ENCODE data around the gene ZNF439. TPM values are rescaled to one million over a fixed set of nuclear protein-coding genes. Genes with fewer than 3 reads are reported as not detected.
"Not testable (repeated sequence)": the region's sequence is repeated elsewhere in the genome, so short reads cannot be mapped to it uniquely, and the experiment has no call there.

ZNF439 gene
- total RNA-seq, 2 donors from 2014 or later: 9.6 to 10.9 TPM

DNA sequence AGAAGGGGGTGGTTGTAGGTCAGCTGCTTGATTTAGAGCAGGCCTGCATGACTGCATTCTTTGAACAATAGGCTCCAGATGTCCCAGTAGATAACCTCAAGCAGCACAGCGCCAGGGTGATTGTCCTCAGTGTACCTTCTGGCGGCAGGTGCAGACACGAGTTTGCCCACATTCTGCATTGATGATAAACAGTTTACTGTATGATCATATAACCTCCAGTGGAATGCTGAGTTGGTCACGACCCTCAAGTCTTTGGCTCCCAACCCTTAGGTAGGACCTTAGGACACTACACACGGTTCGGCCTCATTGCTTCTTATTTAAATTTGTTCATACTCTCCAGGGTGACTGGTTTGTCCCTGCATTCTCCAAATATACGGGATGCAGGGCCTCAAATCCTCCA, 12.2 kb downstream of the ZNF439 start:
- intact Hi-C loops (cut with DNase I, micrococcal nuclease): no loop called here
- ATAC-seq (no peak), DNase-seq (no peak)

DNA sequence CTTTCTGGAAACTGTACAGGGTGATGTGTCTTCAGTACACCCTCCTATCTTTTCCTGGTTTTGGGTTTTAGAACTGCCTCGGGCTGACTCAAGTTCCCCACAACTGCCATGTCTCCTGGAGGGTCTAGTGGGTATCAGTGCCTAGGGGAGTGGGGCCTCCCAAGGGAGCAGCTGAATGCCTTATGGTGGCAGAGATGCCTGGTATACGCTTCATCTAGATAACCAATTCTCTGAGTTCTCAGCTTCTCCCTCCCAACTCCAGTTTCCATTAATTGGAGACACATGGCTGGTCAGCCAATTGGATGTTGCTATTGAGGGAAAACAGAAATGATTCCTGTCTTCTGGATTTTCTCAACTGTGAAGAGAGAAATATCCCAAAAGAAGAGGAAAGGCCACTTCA, 12.8 kb downstream of the ZNF439 start:
- intact Hi-C loops (cut with DNase I, micrococcal nuclease): no loop called here

DNA sequence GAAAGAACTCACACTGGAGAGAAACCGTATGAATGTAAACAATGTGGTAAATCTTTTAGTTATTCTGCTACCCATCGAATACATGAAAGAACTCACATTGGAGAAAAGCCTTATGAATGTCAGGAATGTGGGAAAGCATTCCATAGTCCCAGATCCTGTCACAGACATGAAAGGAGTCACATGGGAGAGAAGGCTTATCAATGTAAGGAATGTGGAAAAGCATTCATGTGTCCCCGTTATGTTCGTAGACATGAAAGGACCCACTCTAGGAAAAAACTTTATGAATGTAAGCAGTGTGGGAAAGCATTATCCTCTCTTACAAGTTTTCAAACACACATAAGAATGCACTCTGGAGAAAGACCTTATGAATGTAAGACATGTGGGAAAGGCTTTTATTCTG, 19.2 kb downstream of the ZNF439 start:
- intact Hi-C loops (cut with DNase I, micrococcal nuclease); ATAC-seq; DNase-seq: not testable (repeated sequence)

More for the DNA sequence above, 12.8 kb downstream of the ZNF439 start:
- no peak for ATAC-seq
- DNase-seq: no peak

DNA sequence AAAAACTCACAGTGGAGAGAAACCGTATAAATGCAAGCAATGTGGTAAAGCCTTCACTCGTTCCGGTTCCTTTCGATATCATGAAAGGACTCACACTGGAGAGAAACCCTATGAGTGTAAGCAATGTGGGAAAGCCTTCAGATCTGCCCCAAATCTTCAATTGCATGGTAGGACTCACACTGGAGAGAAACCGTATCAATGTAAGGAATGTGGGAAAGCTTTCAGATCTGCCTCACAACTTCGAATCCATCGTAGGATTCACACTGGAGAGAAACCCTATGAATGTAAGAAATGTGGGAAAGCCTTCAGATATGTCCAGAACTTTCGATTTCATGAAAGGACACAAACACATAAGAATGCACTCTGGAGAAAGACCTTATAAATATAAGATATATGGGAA, 19.7 kb downstream of the ZNF439 start:
- no peak for DNase-seq
- no peak for ATAC-seq
- intact Hi-C loops (cut with DNase I, micrococcal nuclease): no loop called here

DNA sequence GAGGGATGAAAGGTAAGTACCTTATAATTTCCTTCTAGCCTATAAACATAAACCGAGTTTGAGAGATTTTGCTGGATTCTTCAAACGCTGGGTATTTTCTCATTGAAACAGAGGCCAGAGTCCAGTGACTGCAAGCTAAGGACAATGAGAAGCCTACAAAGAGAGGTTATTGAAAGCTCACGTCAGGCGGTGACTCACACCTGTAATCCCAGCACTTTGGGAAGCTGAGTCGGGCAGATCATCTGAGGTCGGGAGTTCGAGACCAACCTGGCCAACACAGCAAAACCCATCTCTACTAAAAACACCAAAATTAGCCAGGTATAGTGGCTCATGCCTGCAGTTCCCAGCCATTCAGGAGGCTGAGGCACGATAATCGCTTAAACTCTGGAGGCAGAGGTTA, 24.1 kb downstream of the ZNF439 start:
- intact Hi-C loops (cut with DNase I, micrococcal nuclease): no loop called here
- DNase-seq (no peak), ATAC-seq (no peak)

DNA sequence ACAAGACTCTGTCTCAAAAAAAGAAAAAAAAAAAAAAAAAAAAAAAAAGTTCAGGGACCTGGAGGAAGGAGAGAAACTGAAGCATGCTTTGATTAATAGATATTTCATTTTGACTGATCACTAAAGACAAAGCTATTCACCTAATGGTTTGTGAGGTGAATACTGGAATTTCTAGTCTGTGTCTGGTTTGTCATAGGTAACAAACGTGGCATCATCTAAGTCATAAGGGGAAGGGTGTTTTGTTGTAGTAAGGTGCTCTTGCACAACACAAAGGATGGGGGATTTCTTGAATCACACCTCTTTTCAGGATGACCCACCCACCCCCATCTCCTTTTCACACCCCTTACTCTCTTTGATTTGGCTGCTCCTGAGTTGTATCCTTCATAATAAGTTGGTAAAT, 25.2 kb downstream of the ZNF439 start:
- intact Hi-C loops (cut with DNase I, micrococcal nuclease): no loop called here

DNA sequence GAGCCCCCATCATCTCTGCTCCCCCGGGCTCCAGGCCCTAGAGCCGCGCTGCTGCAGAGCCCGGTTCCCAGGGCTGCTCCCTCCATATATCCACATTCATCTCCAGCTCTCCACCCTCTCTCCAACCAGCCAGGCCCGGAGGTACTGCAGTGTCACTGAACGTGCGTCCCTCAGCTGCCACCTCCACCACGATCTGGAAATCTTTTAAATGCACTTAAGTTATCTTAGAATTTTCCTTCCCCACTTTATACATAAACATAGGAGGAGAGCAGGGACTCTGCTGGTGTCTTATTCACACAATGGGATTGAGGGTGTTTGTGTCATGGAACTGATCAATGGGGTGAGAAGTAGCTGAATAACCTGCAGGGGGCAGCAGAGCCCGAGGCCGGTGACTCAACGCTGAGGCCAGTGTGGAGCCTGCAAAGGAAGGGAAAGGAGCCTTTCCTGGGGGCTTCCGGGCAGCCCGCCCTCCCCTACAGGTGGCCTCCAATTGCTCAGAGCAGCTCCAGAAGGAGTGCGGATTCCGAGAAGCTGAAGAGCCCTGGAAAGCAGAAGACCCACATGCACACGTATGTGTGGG, 31.3 kb downstream of the ZNF439 start:
- DNase-seq (peak in 1 of 2 donors; percentile 24), ATAC-seq (peak; percentile 49)
- intact Hi-C loops (cut with DNase I, micrococcal nuclease): loop anchor here in 1 of 2 donors (5.0 kb wide), 1 partner anchor 263 kb away; the partner anchor contains the start of gene ZNF20

More for the DNA sequence above, 25.2 kb downstream of the ZNF439 start:
- no peak for ATAC-seq
- DNase-seq: no peak

DNA sequence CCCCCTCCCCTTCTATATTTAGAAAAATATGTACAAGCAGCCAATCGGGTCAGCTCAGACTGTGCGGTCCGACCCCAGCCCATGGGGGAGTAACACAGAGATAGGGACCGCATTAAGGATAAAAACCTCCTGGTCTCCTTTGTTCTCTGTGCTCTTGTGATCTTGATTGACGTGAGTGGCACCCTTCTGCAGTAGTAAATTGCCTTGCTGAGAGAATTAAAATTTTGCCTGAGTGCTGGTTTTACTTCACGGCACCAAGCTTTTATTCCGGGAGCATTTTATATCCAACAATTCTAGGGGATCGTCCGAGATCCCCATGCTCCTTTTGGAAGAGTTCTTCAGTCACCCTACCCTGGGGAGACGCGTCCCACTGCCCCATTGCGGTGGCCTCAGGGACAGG, 32.1 kb downstream of the ZNF439 start:
- ATAC-seq: no peak
- DNase-seq: no peak
- intact Hi-C loops (cut with DNase I, micrococcal nuclease): loop anchor here in 1 of 2 donors (5.0 kb wide), 1 partner anchor 262 kb away; the partner anchor contains the start of gene ZNF20

DNA sequence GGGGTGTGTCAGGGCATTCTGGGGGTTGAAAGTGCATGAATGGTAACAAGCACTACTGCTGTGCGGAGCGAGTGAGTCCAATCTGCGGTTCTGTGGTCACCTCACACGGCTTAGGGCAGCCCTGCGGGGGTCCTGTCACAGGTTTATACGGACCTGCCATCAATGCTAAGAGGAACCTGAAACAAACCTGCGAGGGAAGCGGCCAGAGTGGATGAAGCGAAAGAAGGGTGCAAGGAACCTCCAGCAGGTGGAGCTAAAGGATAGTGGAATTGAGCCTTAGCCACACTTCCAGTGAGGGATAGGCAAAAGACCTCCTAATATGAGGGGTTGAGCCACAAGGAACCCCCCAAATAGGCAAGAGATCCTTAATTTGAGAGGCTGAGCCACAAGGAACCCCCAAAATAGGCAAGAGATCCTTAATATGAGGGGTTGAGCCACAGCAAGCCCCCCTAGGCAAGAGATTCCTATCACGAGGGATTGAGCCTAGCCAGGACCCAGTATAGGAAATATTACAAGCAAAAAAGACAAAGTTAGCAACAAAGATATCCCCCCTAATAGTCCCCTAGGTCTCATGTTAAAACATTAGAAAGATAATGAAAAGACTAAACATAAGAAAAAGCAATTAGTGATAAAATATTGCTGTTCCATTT, 32.8 kb downstream of the ZNF439 start:
- ATAC-seq (peak; percentile 89), DNase-seq (peak; percentile 37 to 69)
- intact Hi-C loops (cut with DNase I, micrococcal nuclease): loop anchor here in 1 of 2 donors (5.0 kb wide), 1 partner anchor 261 kb away; the partner anchor contains the start of gene ZNF20

DNA sequence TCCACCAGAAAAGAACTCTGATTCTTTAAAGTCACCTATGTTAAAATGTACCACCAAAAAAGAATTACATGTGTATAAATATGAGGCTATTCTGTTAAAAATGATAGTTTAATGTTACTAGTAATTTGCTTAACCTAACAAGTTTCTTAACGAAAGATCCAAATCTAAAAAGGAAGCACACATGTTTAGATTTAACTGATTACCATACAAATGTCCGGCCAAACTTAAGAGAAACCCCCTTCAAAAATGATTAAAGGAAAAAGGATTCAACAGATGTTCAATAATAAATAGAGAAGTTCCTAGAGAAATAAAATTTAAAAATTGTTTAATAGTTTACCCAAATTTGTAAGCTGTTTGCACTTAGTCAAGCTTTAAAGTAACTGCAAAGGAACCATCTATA, 34.1 kb downstream of the ZNF439 start:
- intact Hi-C loops (cut with DNase I, micrococcal nuclease): loop anchor here in 1 of 2 donors (5.0 kb wide), 1 partner anchor 260 kb away; the partner anchor contains the start of gene ZNF20

DNA sequence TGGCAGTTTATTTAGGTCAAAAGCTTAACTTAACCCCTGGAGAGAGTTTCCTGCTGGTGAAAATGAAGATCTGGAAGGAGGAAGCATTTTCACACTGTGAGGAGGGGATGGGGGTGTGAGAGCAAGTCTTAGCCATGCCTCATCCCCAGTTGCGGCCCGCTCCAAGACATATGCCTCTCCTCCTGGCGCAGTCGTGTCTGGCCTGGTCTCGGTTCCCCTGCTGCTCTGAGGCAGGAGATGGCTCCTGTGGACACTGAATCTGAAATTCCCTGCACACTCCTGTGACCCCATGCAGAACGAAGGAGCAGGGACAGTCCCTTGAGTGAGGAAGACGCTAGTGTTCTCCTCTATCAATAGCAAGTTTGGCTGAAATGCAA, 38.7 kb downstream of the ZNF439 start:
- intact Hi-C loops (cut with DNase I, micrococcal nuclease): no loop called here
- DNase-seq (no peak), ATAC-seq (no peak)

More for the DNA sequence above, 34.1 kb downstream of the ZNF439 start:
- ATAC-seq (no peak), DNase-seq (no peak)

DNA sequence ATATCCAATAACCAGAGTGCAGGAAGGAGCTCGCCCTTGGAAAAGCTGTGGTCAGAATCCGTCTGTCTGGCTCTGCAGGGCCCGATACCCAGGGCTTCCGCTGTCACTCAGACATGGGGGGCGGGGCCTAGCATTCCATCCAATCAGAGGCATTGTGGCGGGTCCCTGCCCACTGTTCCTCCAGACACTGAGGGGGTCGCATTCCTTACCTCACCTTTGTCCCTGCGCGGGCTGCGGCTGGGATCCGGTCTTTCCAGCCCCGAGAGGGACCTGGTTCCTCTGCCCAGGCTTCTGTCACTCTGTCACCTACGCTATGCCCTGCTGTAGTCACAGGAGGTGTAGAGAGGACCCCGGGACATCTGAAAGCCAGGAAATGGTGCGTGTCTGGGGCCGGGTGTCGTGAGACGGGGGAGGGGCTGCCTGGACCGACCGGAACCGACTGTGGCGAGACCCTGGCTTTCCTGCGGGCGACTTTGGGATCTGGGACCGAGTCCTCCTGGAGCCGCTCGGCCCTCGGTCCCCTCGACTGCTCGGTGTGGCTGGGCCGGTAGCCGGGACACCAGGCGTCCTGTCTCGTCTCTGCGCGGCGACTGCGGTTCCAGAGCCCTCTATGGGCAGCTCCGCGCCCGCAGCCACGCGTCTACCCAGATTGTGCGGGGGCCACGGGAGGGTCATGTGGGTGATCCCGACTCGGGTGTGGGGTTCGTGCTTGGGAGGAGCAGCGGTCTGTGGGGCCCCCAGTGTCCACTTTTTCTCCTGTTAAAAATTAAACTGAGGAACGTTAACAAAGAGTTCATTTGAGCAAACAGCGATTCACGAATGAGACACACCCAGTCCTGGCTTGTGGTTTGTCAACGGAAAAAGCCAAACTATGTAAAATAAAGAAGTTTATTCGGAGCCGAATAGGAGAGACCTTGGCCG, 39.3 kb downstream of the ZNF439 start, which contains the start of gene ZNF69:
ZNF69 (plus strand) TSS at position 172 of the 921 bp plus-strand sequence; CDS start at position 314, 142 bp downstream.
- peak; percentile 92 for ATAC-seq
- intact Hi-C loops (cut with DNase I, micrococcal nuclease): no loop called here
- peak; percentile 94 to 96 for DNase-seq

DNA sequence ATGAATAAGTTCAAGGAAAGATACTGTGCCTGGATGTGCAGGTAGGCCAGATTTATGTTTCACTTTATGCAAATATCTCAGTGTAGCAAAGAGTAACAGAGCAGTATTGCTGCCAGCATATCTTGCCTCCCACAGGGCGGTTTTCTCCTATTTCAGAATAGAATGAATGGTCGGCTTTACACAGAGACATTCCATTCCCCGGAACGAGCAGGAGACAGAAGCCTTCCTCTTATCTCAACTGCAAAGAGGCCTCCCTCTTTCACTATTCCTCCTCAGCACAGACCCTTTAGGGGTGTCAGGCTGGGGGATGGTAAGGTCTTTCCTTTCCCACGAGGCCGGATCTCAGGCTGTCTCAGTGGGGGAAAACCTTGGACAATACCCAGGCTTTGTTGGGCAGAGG, 41.4 kb downstream of the ZNF439 start:
- DNase-seq; ATAC-seq; intact Hi-C loops (cut with DNase I, micrococcal nuclease): not testable (repeated sequence)

DNA sequence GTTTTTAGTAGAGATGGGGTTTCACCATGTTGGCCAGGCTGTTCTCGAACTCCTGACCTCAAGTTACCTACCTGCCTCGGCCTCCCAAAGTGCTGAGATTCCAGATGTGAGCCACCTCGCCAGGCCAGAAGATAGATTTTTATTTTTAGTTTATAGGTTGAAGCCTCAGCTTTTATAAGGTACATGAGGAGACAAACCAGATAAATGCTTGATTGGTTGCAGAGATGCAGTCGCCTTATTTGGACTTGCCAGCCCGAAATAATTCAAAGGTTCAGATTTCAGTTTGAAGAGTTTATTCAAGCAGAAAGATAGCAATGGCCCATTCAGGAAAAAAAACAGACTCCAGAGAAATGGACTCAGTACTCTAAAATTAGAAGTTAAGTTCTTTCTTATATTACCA, 42.1 kb downstream of the ZNF439 start:
- ATAC-seq (no peak), DNase-seq (no peak)
- intact Hi-C loops (cut with DNase I, micrococcal nuclease): no loop called here

DNA sequence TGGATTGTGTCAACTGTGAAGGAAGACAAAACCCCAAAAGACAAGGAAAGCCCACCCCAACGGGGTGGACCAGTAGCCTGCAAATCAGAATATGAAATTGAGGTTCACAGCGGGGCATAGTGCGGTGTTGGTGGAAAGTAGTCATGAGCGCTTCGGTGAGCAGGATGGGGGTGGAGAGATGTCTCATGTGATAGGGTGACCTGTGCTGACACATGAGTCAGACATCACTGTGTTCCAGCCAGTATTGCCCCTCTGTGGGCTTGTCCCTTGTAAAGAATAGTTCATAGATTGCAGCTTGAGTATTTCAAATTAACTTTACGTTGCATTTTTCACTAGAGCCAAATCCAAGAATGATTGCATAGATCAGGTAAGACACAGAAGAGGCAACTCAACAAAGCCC, 46.3 kb downstream of the ZNF439 start:
- no peak for ATAC-seq
- intact Hi-C loops (cut with DNase I, micrococcal nuclease): no loop called here
- DNase-seq: no peak

DNA sequence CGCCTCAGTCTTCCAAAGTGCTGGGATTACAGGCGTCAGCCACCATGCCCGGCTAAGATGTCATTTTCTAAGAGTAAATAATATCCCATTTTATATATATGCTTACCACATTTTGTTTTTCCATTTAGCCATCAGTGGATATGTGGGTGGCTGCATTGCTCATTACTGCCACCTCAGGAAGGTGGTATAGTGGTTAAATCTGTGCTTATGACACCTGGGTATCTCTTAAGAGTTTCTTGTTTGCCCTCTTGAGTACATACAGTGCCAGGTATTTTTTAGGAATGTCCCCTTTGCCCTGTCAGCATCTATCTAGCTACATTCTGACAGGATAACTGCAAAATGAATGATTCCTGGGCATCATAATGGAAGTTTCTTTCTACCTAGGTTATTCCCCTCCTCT, 53.7 kb downstream of the ZNF439 start:
- no peak for DNase-seq
- intact Hi-C loops (cut with DNase I, micrococcal nuclease): no loop called here
- ATAC-seq: no peak

DNA sequence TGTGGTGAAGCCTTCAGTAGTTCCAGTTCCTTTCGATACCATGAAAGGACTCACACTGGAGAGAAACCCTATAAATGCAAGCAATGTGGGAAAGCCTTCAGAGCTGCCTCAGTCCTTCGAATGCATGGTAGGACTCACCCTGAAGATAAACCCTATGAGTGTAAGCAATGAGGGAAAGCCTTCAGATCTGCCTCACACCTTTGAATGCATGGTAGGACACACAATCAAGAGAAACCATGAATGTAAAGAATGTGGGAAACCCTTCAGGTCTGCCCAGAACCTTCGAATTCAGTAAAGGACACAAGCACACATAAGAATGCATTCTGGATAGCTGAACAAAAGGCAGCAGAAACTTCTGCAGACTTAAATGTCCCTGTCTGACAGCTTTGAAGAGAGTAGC, 57.4 kb downstream of the ZNF439 start:
- ATAC-seq (no peak), DNase-seq (no peak)
- intact Hi-C loops (cut with DNase I, micrococcal nuclease): no loop called here

DNA sequence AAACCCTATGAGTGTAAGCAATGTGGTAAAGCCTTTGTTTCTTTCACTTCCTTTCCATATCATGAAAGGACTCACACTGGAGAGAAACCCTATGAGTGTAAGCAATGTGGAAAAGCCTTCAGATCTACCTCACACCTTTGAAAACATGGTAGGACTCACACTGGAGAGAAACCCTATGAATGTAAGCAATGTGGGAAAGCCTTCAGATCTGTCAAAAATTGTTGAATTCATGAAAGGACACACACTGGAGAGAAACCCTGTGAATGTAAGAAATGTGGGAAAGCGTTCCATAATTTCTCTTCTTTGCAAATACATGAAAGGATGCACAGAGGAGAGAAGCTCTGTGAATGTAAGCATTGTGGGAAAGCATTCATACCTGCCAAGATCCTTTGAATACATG, 63.4 kb downstream of the ZNF439 start:
- DNase-seq; intact Hi-C loops (cut with DNase I, micrococcal nuclease); ATAC-seq: not testable (repeated sequence)

DNA sequence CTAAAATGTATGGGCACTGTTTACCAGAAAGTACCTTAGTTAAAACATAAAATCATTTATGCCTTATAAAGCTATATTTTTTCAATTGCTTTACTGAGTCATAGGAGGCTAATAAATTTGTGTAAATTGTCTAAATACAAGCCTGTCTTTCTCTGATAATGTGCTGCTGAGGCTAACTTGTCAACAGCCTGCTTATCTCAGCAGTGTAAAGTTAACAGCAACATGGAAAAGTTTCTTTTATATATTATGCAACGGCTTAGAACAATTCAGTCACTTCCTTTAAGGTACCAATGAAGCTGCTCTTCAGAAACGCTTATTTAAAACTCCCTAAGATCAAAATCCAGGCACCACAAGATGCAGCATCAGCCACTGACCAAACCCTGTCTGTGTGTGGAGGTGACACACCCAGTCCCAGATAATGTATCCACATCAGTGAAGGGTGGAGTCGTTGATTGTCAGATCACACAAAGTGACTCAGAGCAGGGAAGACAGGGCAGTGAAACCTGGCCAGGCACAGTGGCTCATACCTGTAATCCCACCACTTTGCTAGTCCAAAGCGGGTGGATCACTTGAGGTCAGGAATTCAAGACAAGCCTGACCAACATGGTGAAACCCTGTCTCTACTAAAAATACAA, 66.0 kb downstream of the ZNF439 start:
- DNase-seq; intact Hi-C loops (cut with DNase I, micrococcal nuclease): not testable (repeated sequence)
- ATAC-seq: peak; percentile 42

All from left colon (tissue), 2 donors.